Measurements from ENCODE around the gene DEK.
"Not testable (repeated sequence)": the region's sequence is repeated elsewhere in the genome, so short reads cannot be mapped to it uniquely, and the experiment has no call there.

Gene DEK

GRCh38 chr6:18204691-18205090 lies 59.6 kb downstream of the DEK start:
- no peak for DNase-seq (ENCODE audit: low spot score)

- no peak for DNase-seq (ENCODE audit: low spot score)
Measured at GRCh38 chr6:18203786-18204185, 60.5 kb downstream of the DEK start.

- no peak for DNase-seq (ENCODE audit: low spot score)
Measured at GRCh38 chr6:18192026-18192425, 72.3 kb downstream of the DEK start.

- no peak for DNase-seq (ENCODE audit: low spot score)
Measured at GRCh38 chr6:18189196-18189595, 75.1 kb downstream of the DEK start.

- no peak for DNase-seq (ENCODE audit: low spot score)
Measured at GRCh38 chr6:18187701-18188100, 76.6 kb downstream of the DEK start.

GRCh38 chr6:18186540-18187250 lies 77.6 kb downstream of the DEK start:
- DNase-seq (ENCODE audit: low spot score): no peak

- no peak for DNase-seq (ENCODE audit: low spot score)
Measured at GRCh38 chr6:18186033-18186432, 78.3 kb downstream of the DEK start.

- DNase-seq (ENCODE audit: low spot score): no peak
Measured at GRCh38 chr6:18185624-18186023, 78.7 kb downstream of the DEK start.

GRCh38 chr6:18183766-18184165 lies 80.6 kb downstream of the DEK start:
- no peak for DNase-seq (ENCODE audit: low spot score)

- DNase-seq (ENCODE audit: low spot score): no peak
Measured at GRCh38 chr6:18182568-18182967, 81.8 kb downstream of the DEK start.

- no peak for DNase-seq (ENCODE audit: low spot score)
Measured at GRCh38 chr6:18179770-18180356, 84.5 kb downstream of the DEK start.

- no peak for DNase-seq (ENCODE audit: low spot score)
Measured at GRCh38 chr6:18178960-18179615, 85.2 kb downstream of the DEK start.

- DNase-seq (ENCODE audit: low spot score): no peak
Measured at GRCh38 chr6:18177286-18177965, 86.9 kb downstream of the DEK start.

GRCh38 chr6:18176198-18176597 lies 88.1 kb downstream of the DEK start:
- not testable (repeated sequence) for DNase-seq (ENCODE audit: low spot score)

All from AG08395 (cell line).